GM12891 (cell line): ENCODE results near the gene LYPD4.

Experiments
- PAX5 ChIP-seq: IDR thresholded peaks from 2 replicates; pipeline ENCODE4 v1.6.1; 2011; ENCODE audit warnings: low read length, moderate library complexity, mild to moderate bottlenecking; ENCODE audit not compliant: insufficient read depth, severe bottlenecking
- POLR2A ChIP-seq: IDR thresholded peaks from 2 replicates; pipeline ENCODE4 v1.6.1; 2011; ENCODE audit warnings: low read depth, low read length, control low read depth
- POU2F2 ChIP-seq: IDR thresholded peaks from 2 replicates; pipeline ENCODE4 v1.6.1; 2011; ENCODE audit warnings: low read depth, mild to moderate bottlenecking, control low read depth, low read length, moderate library complexity

DNA sequence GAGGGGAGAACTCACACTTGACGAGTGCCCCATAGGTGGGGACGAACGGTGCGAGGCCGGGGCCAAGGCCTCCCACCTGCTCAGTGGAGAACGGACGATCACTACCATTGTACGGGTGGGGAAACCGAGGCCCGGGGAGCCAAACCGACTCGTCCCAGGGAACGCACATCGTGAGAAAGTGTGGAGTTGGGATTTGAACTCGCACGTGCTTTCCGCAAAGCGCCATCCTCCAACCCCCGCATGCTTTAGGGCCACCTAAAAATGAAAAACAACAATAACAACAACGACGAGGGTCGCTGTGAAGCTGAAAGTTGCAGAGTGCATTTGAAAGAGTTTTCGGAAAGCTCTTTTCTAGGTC is 39.0 kb upstream of the LYPD4 start:
- TF ChIP-seq POU2F2, result no peak
- TF ChIP-seq POLR2A, result no peak; the same call in 1 of the 2 replicates
- no peak for TF ChIP-seq PAX5
